22Rv1 (cell line): ENCODE measurements around the gene NRCAM.

Experiments used
- ZFX ChIP-seq: fragments of 450-650 bp; IDR thresholded peaks from 2 replicates; pipeline ENCODE4 v1.6.1; 2017; ENCODE audit warnings: antibody characterized with exemption, borderline replicate concordance
- TF ChIP-seq, protein P1 (sequence below): fragments of 450-650 bp; IDR thresholded peaks from 2 replicates; pipeline ENCODE4 v1.5.1; 2017; ENCODE audit warnings: mild to moderate bottlenecking

DNA sequence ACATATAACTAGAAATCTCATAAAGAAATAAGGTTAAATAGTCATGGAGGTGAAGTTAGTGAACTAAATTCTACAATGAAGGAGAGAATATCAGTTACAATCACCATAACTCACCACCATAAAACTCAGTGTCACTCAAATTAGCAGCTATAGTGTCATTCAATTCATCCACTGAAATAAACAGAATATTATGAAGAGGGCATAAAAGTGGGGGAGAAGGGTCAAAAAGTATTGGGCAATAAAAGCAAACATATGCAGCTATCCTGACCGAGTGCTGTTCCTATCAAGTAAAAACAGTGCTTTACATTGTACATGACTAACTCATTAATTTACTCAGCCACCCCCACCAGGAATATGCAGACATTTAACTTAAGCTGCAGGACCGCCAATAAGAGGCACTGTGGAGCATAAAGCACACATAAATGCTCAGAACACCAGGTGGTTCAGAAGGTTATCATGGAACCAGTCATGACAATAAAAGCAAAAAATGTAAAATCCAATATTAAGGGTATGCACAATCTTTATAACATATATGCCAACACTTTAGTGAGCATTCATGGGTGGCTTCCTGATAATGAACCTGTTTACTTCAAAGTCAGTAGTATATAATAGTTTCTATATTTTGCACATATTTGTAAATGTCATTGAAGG lies 230.6 kb downstream of the NRCAM start:
- TF ChIP-seq, protein P1, sequence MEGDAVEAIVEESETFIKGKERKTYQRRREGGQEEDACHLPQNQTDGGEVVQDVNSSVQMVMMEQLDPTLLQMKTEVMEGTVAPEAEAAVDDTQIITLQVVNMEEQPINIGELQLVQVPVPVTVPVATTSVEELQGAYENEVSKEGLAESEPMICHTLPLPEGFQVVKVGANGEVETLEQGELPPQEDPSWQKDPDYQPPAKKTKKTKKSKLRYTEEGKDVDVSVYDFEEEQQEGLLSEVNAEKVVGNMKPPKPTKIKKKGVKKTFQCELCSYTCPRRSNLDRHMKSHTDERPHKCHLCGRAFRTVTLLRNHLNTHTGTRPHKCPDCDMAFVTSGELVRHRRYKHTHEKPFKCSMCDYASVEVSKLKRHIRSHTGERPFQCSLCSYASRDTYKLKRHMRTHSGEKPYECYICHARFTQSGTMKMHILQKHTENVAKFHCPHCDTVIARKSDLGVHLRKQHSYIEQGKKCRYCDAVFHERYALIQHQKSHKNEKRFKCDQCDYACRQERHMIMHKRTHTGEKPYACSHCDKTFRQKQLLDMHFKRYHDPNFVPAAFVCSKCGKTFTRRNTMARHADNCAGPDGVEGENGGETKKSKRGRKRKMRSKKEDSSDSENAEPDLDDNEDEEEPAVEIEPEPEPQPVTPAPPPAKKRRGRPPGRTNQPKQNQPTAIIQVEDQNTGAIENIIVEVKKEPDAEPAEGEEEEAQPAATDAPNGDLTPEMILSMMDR, result no peak; the same call in 1 of the 2 replicates
- TF ChIP-seq ZFX, result no peak
